Smooth muscle cell (in vitro differentiated cells): ENCODE data around the gene MPP4. TPM values are rescaled to one million over a fixed set of nuclear protein-coding genes. Genes with fewer than 3 reads are reported as not detected.

Source experiments
- DNase-seq: peaks from one replicate; lab custom pipeline; 2025; ENCODE audit not compliant: unreplicated experiment; lab: John Stamatoyannopoulos, UW
- H2AFZ ChIP-seq: fragments of 200-600 bp; sonication (generic); 2 replicates; pipeline ENCODE4 v1.6.0; 2016; ENCODE audit warnings: antibody characterized with exemption, low read depth, mild to moderate bottlenecking
- H3F3A ChIP-seq: fragments of 200-600 bp; sonication (generic); 2 replicates; pipeline ENCODE4 v1.6.0; 2017; ENCODE audit warnings: antibody characterized with exemption, low read depth
- H3K27ac ChIP-seq: fragments of 200-600 bp; sonication (generic); 2 replicates; pipeline ENCODE4 v1.5.1; 2016; ENCODE audit warnings: low read depth, mild to moderate bottlenecking
- H3K27me3 ChIP-seq: fragments of 200-600 bp; sonication (generic); 2 replicates; pipeline ENCODE4 v1.6.1; 2016; ENCODE audit warnings: low read depth, mild to moderate bottlenecking
- H3K36me3 ChIP-seq: fragments of 200-600 bp; sonication (generic); 2 replicates; pipeline ENCODE4 v1.5.1; 2016; ENCODE audit warnings: low read depth
- H3K4me1 ChIP-seq: fragments of 200-600 bp; sonication (generic); 2 replicates; pipeline ENCODE4 v1.5.1; 2016; ENCODE audit warnings: low read depth
- H3K4me2 ChIP-seq: fragments of 200-600 bp; sonication (generic); 2 replicates; pipeline ENCODE4 v1.6.0; 2016; ENCODE audit warnings: mild to moderate bottlenecking
- H3K4me3 ChIP-seq: fragments of 200-600 bp; sonication (generic); 2 replicates; pipeline ENCODE4 v1.5.1; 2016; ENCODE audit warnings: mild to moderate bottlenecking
- H3K79me2 ChIP-seq: fragments of 200-600 bp; sonication (generic); 2 replicates; pipeline ENCODE4 v1.6.0; 2016; ENCODE audit warnings: low read depth, mild to moderate bottlenecking
- H3K9ac ChIP-seq: fragments of 200-600 bp; sonication (generic); 2 replicates; pipeline ENCODE4 v1.6.0; 2016; ENCODE audit warnings: low read depth
- H3K9me3 ChIP-seq: fragments of 200-600 bp; sonication (generic); replicated peaks from 2 replicates; pipeline ENCODE4 v1.5.1; 2016; ENCODE audit warnings: low read depth
- H4K20me1 ChIP-seq: fragments of 200-600 bp; sonication (generic); 2 replicates; pipeline ENCODE4 v1.6.0; 2016; ENCODE audit warnings: low read depth
- CTCF ChIP-seq: fragments of 200-600 bp; sonication (generic); IDR thresholded peaks from 2 replicates; pipeline ENCODE4 v1.5.1; 2017; ENCODE audit warnings: borderline replicate concordance, mild to moderate bottlenecking, antibody characterized with exemption; ENCODE audit not compliant: insufficient read depth, poor library complexity, severe bottlenecking
- WGBS: methylation state at CpG from one replicate; pipeline ENCODE4 v1.1.7; 2016; ENCODE audit warnings: low lambda C conversion rate; 5-methylcytosine and 5-hydroxymethylcytosine counted together
- polyA plus RNA-seq: library from polyadenylated mRNA; unstranded; fragments of >200 nt; fragmentation: Nextera tagmentation; extraction: Ambion mirVana; gene quantifications from 2 replicates; pipeline ENCODE4 v1.2.1, GENCODE V29; 2016
- total RNA-seq: library from RNA; depleted of rRNA; stranded (reverse); fragments of >200 nt; gene quantifications from 2 replicates; pipeline ENCODE4 v1.2.3, GENCODE V29; 2014

MPP4 gene
- total and polyA plus RNA-seq, 2 experiments from 2014 or later, result 1.8 TPM; not detected in 1

- H3K9ac ChIP-seq, result no peak overlapping the region
- TF ChIP-seq CTCF, result no peak
- no peaks in the 10 kb centered on the region for H4K20me1 ChIP-seq
- DNase-seq, result no peak
- no peaks in the 10 kb centered on the region for H3F3A ChIP-seq
- H3K27ac ChIP-seq, result no peak overlapping the region
- peaks cover 12% of the 10 kb centered on the region for H3K4me1 ChIP-seq
- WGBS, result 88% methylated on average over 5 of the region's 5 CpGs
- no peak overlapping the region for H3K4me3 ChIP-seq
- H3K79me2 ChIP-seq, result no peaks in the 10 kb centered on the region
- no peak overlapping the region for H2AFZ ChIP-seq
- no peaks in the 10 kb centered on the region for H3K27me3 ChIP-seq
- H3K9me3 ChIP-seq, result no peaks in the 10 kb centered on the region
- no peak overlapping the region for H3K4me2 ChIP-seq
- no peaks in the 10 kb centered on the region for H3K36me3 ChIP-seq
These were observed 51.0 kb downstream of the MPP4 start for GRCh38 chr2:201647431-201647830.

DNA sequence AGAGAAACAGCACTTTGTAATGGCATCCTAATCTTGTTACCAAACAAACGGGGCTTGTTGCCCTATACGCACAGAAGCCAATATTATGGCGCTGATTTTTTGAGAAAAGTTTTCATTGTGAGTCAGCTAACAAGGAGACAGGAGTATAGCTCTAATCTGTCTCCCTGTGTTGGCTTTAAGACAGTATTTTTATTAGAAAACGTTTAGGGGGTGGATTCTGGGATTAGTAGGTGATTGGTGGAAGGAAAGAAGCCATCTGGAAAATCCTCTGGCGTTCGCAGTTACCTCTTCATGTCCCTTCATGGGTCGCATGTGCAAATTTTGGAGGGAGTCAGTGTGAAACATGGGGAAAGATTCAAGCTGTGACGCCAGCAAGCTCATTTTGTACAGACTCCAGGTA, 54.4 kb downstream of the MPP4 start:
- Histone ChIP-seq H3K9me3 (no peaks in the 10 kb centered on the region), H3K36me3 (no peaks in the 10 kb centered on the region), H3F3A (peaks cover 4% of the 10 kb centered on the region), H3K4me3 (peak overlapping the region; percentile 70), H3K4me2 (peak overlapping the region; percentile 81), H3K27me3 (no peaks in the 10 kb centered on the region), H3K4me1 (peaks cover 12% of the 10 kb centered on the region), H3K9ac (peak overlapping the region; percentile 83), H4K20me1 (no peaks in the 10 kb centered on the region), H3K27ac (peak overlapping the region; percentile 73), H3K79me2 (peaks cover 9% of the 10 kb centered on the region), H2AFZ (peak overlapping the region; percentile 92)
- 47% methylated on average over 8 of the region's 8 CpGs for WGBS
- TF ChIP-seq CTCF, result no peak
- no peak for DNase-seq

- Histone ChIP-seq H3K9ac (peak within 1 kb of the TSS; percentile 83), H4K20me1 (no peaks in the 10 kb centered on the region), H3K4me1 (peaks cover 12% of the 10 kb centered on the region), H2AFZ (peak within 1 kb of the TSS; percentile 92), H3F3A (peaks cover 4% of the 10 kb centered on the region), H3K9me3 (no peaks in the 10 kb centered on the region), H3K36me3 (no peaks in the 10 kb centered on the region), H3K4me3 (peak within 1 kb of the TSS; percentile 70), H3K27ac (peak within 1 kb of the TSS; percentile 73), H3K27me3 (no peaks in the 10 kb centered on the region), H3K4me2 (peak within 1 kb of the TSS; percentile 81), H3K79me2 (peaks cover 9% of the 10 kb centered on the region)
- no peak for DNase-seq
- TF ChIP-seq CTCF, result no peak
- WGBS, result 4% methylated on average over 38 of the region's 41 CpGs
These were observed 55.1 kb downstream of the MPP4 start, which contains the start of gene TMEM237 for GRCh38 chr2:201643216-201643890. TSS of gene TMEM237 (minus strand) at chr2:201643503. CDS start at chr2:201643400, 103 bp downstream.
